GM21515 (cell line): ENCODE measurements around the gene L2HGDH.
"Not testable (repeated sequence)": the region's sequence is repeated elsewhere in the genome, so short reads cannot be mapped to it uniquely, and the experiment has no call there.

Source experiments
- ATAC-seq: cut with Tn5 transposase; IDR thresholded peaks from one replicate; pipeline ENCODE4 v1.9.1; 2021; ENCODE audit not compliant: unreplicated experiment

The L2HGDH gene

GRCh38 chr14:50340045-50340444 is 28.0 kb upstream of the L2HGDH start:
- ATAC-seq, result no peak

DNA sequence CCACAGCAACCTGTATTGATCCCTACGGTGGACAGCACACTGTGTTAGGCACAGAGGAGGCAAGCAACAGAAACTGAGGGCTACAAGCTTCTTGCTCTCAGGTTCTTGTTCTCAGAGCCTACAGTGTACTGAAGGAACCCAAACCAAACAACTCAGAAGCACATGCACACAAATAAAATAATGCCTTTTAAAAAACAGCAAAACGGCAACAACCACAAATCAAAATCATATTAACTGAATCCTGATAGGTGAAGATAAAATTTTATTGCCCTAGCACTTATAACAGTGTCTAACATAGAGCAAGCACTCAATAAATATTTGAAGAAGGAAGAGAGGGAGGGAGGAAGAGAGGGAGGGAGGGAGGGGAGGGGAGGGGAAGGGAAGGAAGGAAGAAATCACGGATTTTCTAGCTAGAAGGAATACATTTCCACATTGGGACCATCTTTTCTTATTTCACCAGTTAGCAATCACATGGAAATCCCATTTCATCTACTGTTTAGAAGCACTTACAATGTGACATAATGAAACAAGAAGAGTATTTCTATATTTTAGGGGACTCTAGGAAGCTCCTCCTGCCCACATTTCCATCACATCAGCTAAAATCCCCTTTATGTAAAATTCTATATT is 27.3 kb upstream of the L2HGDH start:
- no peak for ATAC-seq

DNA sequence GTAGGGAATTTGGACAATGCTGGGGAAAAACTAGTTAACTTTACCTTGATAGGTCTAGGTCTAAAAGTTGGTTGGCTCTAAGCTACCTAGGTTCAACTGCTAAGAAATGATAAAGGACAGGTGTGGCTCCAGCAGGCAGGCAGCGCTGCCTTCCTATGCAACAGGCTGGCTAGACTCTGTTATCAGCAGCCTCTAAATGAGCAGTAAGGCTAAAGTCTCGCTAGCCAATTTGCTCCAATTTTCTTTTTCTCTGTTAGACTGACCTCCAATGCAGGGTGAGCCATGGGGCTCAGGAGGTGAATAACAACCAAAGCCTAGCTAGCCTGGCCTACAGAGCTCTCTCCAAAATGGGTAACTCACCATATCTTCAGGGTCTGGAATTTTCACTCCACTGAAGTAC is 26.6 kb upstream of the L2HGDH start:
- no peak for ATAC-seq

- no peak for ATAC-seq
These were observed 24.2 kb upstream of the L2HGDH start for GRCh38 chr14:50335989-50336824.

GRCh38 chr14:50335389-50335788 is 23.4 kb upstream of the L2HGDH start:
- no peak for ATAC-seq

GRCh38 chr14:50334211-50334610 is 22.2 kb upstream of the L2HGDH start:
- no peak for ATAC-seq

GRCh38 chr14:50333014-50333509 is 21.0 kb upstream of the L2HGDH start:
- ATAC-seq, result no peak

DNA sequence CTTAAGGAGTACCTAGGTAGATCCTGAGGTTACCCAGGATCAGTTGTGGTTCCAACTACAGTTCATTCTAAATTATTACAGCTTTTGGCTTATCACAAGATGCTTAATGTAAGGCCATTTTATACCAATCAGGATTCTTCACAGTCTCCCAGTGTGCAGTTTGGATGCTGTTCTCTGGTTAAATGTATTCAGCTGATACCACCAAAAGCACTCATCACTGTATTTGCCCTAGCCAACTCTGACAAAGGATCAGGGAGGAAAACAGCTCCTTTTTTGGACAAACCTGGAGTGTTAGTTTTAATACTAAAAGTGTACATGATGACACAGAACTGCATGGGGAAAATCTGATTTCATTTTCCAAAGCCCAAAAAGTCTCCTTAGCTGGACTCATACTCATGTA is 19.6 kb upstream of the L2HGDH start:
- ATAC-seq, result no peak

DNA sequence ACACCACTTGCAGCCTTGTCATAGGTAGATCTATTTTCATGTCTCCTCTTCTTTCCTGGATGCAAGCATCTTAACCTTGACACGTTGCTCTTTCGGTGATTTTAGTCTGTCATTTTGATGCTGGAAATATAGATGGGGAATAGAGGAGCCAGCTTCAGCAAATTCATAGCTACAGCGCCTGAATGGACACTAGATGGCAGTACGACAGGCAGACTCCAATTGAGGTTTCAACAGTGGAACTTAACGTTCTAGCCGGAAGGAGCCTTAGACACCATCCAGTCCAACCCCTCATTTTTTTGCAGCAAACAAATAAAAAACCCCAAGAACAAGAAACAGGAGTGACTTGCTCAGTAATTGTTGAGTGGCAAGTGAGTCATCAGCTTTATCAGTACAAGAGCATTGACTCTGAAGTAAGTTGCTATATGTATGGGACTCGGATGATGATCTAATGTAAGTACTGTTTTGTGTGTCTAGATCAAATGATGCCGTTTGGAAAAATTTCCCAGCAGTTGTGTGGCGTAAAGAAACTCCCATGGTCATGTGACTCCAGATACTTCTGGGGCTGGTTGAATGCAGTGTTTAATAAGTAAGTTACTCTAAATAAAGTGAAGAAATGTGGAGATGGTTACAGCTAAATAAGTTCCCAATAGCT is 9.1 kb upstream of the L2HGDH start:
- ATAC-seq, result peak; percentile 84

GRCh38 chr14:50320283-50320682 is 8.3 kb upstream of the L2HGDH start:
- peak; percentile 50 for ATAC-seq

DNA sequence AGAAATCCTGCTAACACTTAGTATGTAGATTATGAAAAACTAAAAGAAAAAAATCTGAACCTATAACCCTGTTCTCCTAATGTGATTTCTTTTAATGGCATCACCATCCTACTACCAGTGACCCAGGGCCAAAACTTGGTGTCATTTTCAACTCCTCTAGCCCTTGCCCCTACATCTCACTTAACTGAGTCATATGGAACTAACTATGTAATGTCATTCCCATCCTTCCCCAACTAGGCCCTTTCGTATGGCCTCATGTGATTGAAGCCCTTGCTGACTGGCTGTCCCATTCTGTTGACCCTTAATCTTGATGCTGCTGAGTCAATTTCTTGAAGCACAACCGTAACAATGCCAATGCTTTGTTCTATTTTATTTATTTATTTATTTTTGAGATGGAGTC is 7.7 kb upstream of the L2HGDH start:
- no peak for ATAC-seq

GRCh38 chr14:50319293-50319692 is 7.3 kb upstream of the L2HGDH start:
- no peak for ATAC-seq

DNA sequence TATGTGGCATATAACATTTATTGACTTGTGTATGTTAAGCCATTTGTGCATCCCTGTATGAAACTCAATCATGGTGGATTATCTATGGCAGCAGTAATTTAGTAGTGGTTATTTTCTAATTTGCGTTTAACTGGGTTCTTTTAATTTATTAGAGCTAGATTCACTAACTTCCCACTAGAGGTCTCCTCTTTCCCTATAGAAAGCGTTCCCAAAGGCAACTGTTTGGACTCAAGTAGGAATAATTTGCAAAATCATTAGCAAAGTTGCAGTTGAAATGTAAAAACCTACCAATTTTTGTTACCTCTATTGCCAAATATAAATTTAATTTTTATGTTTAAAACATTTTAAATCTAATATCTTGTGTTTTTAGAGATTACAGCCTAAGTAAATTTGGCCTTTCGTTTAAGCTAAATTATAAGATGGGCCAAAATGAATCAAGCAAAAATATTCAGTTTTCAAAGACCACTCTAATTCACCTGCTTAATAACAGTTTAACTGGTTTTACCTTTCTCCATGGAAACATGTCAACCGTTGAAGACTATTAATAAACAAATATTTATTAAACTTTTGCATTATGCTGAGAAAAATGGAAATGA is 6.1 kb upstream of the L2HGDH start:
- no peak for ATAC-seq

GRCh38 chr14:50314098-50314497 is 2.1 kb upstream of the L2HGDH start:
- not testable (repeated sequence) for ATAC-seq

- peak; percentile 30 for ATAC-seq
These were observed 665 bp upstream of the L2HGDH start for GRCh38 chr14:50312734-50313054.

- no peak for ATAC-seq
These were observed 575 bp downstream of the L2HGDH start for GRCh38 chr14:50311337-50311971.

- no peak for ATAC-seq
These were observed 1.6 kb downstream of the L2HGDH start for GRCh38 chr14:50310445-50310844.

DNA sequence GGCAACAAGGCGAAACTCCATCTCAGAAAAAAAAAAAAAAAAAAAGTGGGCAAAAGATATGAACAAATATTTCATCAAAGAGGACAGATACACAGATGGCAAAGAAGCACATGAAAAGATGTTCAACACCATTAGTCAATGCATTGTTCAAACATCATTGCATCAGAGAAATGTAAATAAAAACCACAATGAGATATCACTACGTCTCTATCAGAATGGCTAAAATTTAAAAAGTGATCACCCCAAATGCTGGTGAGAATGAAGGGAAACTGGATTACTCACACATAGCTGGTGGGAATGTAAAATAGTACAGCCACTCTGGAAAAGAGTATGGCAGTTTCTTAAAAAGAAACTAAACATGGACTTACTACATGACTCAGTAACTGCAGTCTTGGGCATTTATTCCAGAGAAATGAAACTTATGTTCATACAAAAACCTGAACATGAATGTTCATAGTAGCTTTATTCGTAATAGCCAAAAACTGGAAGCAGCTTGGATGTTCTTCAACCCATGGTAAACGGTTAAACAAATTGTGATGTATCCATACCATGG is 3.6 kb downstream of the L2HGDH start:
- no peak for ATAC-seq

DNA sequence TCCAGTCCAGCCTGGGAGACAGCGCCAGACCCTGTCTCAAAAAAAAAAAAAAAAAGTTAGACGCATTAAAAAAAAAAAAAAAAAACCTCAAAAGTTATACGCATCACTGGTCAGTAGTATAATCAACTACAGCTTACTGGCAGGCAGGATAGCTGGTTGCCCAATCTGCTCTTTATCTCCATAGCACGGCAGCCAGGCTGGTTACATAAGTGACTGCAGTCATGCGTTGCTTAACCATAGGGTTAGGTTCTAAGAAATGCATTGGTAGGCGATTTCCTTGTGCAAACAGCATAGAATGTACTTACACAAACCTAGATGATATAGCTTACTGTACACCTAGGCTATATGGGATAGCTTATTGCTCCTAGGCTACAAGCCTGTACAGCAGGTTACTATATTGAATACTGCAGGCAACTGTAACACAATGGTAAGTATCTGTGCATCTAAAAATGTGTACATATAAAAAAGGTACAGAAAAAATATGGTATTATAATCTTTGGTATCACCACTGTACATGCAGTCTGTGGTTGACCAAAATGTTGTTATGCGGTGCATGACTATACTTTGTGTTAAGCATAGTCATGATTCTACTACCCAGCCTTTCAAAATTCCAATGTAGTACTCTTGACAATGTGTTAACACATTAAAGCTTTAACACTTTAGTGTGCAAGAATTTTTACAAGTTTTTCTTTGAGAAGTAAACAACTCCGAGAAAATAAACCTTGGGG is 8.1 kb downstream of the L2HGDH start:
- no peak for ATAC-seq

DNA sequence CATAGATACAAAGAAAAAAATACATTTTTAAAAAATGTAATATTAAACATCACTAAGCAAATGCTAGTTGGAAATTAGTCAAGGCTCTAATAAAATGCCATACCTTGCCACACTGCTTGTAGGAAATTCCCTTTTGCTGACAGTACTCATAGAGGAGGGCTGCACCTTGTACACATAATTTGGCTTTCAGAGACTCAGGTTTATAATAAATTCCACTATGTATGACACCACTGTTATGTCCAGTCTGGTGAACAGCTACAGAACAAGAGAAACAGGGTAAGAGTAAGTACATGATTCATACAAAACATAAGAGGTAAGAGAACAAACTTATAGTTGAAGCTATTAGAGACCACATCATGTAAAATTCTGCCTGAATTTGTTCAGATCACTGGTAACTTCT is 10.1 kb downstream of the L2HGDH start:
- no peak for ATAC-seq
